ENCODE measurements around the gene VSTM4.

VSTM4 gene

GRCh38 chr10:49007129-49007528 is 108.2 kb downstream of the VSTM4 start:
- DNase-seq (ENCODE audit: low read depth): no peak

GRCh38 chr10:49005270-49005669 is 110.1 kb downstream of the VSTM4 start:
- no peak for DNase-seq (ENCODE audit: low read depth)

- no peak for DNase-seq (ENCODE audit: low read depth)
Measured at GRCh38 chr10:49001870-49002672, 113.3 kb downstream of the VSTM4 start.

- DNase-seq (ENCODE audit: low read depth): no peak
Measured at GRCh38 chr10:49001402-49001801, 113.9 kb downstream of the VSTM4 start.

- DNase-seq (ENCODE audit: low read depth): no peak
Measured at GRCh38 chr10:49000437-49001398, 114.6 kb downstream of the VSTM4 start.

- DNase-seq (ENCODE audit: low read depth): no peak
Measured at GRCh38 chr10:48999346-48999745, 116.0 kb downstream of the VSTM4 start.

GRCh38 chr10:48996329-48996728 is 119.0 kb downstream of the VSTM4 start:
- no peak for DNase-seq (ENCODE audit: low read depth)

- no peak for DNase-seq (ENCODE audit: low read depth)
Measured at GRCh38 chr10:48993627-48994026, 121.7 kb downstream of the VSTM4 start.

GRCh38 chr10:48990226-48990625 is 125.1 kb downstream of the VSTM4 start:
- DNase-seq (ENCODE audit: low read depth): no peak

GRCh38 chr10:48985621-48986158 is 129.6 kb downstream of the VSTM4 start:
- no peak for DNase-seq (ENCODE audit: low read depth)

GRCh38 chr10:48983648-48984351 is 131.5 kb downstream of the VSTM4 start:
- no peak for DNase-seq (ENCODE audit: low read depth)

GRCh38 chr10:48982584-48982983 is 132.7 kb downstream of the VSTM4 start:
- DNase-seq (ENCODE audit: low read depth): no peak

GRCh38 chr10:48981310-48981907 is 133.9 kb downstream of the VSTM4 start:
- DNase-seq (ENCODE audit: low read depth): no peak

GRCh38 chr10:48978318-48978717 is 137.0 kb downstream of the VSTM4 start:
- DNase-seq (ENCODE audit: low read depth): no peak

GRCh38 chr10:48976196-48976595 is 139.1 kb downstream of the VSTM4 start:
- DNase-seq (ENCODE audit: low read depth): no peak

GRCh38 chr10:48974510-48975156 is 140.7 kb downstream of the VSTM4 start:
- DNase-seq (ENCODE audit: low read depth): no peak

GRCh38 chr10:48973065-48973464 is 142.3 kb downstream of the VSTM4 start:
- DNase-seq (ENCODE audit: low read depth): no peak

GRCh38 chr10:48970654-48971053 is 144.7 kb downstream of the VSTM4 start:
- no peak for DNase-seq (ENCODE audit: low read depth)

GRCh38 chr10:48970046-48970445 is 145.3 kb downstream of the VSTM4 start:
- no peak for DNase-seq (ENCODE audit: low read depth)

GRCh38 chr10:48968036-48968435 is 147.3 kb downstream of the VSTM4 start:
- no peak for DNase-seq (ENCODE audit: low read depth)

GRCh38 chr10:48965460-48965859 is 149.9 kb downstream of the VSTM4 start:
- no peak for DNase-seq (ENCODE audit: low read depth)
